ENCODE measurements around the gene SLC25A22. TPM values are rescaled to one million over a fixed set of nuclear protein-coding genes. Genes with fewer than 3 reads are reported as not detected.

SLC25A22 gene
- 24.7 TPM for total RNA-seq

DNA sequence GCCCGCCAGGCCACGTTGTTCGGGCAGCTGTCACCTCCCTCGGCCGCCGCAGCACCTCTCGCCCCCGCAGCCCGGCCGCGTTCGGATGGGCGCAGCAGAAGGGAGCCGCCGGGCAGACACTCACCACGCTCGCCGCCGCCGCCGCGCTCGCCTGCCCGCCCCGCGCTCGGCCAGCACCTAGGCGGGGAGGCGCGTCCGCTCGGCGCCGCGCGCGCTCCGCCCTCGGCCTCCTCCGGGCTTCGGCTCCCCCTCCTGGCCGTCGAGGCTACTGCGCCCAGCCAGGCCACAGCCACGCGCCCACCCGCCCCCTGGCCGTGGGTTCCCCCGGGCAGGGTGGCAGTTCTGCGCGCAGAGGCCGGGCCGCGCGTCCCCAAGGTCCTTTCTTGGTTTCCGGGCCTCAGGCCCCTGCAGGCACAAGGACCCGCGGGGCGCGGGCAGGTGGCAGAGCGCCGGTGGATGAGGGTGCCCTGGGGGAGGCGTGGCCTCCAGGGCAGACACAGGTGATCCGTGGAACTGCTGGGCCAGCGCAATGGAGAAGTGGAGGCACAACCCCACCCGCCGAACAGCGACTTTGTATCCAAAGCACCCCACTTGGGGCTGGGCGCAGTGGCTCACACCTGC, at the start of gene SLC25A22:
Gene SLC25A22 (minus strand): TSS at position 189 of the 621 bp plus-strand sequence. CDS start 3,275 bp downstream, outside the sequence.

DNA sequence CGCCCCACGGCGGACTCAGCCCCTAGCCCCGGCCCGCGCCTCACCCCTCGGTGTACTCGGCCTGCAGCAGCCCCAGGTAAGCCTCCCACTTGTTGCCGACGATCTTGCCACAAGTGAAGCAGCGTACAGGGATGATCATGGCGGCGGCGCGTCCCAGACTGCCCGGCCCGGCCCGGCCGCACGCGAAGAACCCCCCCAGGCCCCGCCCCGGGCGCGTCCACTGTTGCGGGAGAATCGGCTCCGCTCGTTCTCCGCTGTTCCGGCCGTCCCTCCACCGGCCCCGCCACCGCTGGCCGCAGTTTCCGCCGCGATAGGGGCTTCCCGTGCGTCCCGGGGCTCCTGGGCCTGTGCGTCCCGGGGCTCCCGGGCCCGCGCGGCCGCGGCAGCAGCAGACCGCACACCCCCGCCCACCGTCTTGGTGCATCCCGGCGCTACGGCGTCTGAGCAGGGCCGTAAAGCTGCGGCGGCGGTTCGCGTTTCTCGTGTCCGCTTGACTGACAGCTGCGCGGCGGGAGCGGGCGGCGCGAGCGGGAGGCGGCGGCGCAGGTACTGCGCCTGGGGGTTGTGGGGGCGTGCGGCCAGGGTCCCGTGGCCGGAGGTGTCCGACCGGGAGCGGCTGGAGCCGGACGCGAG, 44.4 kb upstream of the SLC25A22 start, which contains the start of the genes POLR2L and TSPAN4:
Gene POLR2L (minus strand): TSS at position 160 of the 633 bp plus-strand sequence. CDS start 21 bp downstream, at position 139.
Gene TSPAN4 (plus strand): TSS at position 483 of the 633 bp plus-strand sequence. CDS start 7,453 bp downstream, outside the sequence.

DNA sequence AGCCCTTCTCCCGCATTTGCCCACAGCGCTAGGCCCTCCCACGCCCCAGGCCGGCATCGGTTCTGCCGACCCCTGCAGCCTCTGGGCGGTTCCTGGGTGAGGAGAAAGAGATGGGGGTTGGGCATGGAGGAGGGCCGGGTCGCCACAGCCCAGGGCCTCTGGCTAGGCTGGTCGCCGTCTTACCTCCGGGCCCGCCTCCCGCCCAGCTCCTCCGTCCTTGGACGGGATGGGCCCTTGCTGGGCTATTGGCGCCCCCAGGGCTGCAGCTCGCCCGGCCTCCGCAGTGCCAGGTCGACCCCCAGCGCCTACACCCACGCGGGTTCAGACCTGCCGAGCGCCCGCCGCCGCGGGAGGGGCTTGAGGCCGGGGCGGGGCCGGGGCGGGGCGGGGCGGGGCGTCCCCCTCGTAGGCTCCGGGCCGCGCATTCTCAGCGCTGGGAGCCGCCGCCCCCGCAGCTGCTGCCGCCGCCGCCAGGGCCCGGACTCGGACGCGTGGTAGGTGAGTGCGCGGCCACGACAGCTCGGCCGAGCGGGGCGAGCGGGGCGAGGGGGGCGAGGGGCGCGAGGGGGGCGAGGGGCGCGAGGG, 34.5 kb upstream of the SLC25A22 start, which contains the start of gene CD151:
Gene CD151 (plus strand): TSS at position 424 of the 585 bp plus-strand sequence. CDS start 3,118 bp downstream, outside the sequence.

DNA sequence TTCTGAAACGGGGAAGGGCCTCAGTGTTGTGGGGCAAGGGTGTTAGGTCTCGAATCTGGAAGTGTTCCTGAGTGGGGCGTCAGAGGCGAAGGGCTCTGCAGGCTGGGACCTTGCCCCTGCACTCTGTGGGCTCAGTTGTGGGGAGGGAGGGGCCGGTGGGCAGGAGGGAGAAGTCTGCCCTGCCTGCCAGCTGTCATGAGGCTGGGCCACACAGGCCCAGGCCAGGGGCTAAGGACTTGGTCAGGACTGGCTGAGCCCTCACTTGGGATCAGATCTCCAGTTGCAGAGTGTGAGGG, 29.8 kb upstream of the SLC25A22 start, which contains the start of gene CRACR2B:
Gene CRACR2B (plus strand): TSS at position 23 of the 296 bp plus-strand sequence. CDS start 689 bp downstream, outside the sequence.

DNA sequence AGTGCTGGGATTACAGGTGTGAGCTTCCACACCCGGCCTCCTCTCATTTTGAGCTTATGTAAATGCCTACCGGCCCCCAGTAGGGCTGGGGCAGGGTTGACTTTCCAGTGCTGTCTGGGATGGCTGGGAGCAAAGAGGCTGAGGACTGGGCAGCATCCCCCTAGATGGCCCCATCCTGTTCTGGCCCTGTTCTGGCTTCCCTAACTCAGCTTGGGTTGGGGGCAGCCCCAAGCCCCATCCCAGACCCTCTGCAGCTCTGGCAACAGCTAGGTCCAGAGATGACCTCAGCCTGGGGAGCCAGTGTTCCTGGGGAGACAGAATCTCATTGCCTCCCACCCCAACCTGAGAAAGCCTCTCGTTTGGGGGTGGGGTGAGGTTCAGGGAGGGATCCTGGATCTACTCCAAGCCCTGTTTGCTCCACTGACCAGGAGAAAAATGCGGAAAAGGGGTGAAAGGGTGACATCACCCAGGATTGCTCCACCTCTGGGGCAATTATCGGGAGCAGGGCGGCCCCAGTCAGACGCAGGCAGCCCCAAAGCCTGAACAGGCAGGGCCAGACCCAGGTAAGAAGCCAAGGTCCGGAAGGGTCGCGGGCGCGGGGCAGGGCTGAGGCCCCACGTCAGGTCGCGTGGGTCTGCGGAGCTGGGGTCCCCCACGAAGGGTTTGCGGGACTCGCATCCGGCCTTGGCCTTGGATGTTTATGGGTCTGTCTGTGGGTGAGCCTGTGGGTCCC, 20.5 kb upstream of the SLC25A22 start, which contains the start of gene PNPLA2:
Gene PNPLA2 (plus strand): TSS at position 519 of the 733 bp plus-strand sequence. CDS start 805 bp downstream, outside the sequence.

DNA sequence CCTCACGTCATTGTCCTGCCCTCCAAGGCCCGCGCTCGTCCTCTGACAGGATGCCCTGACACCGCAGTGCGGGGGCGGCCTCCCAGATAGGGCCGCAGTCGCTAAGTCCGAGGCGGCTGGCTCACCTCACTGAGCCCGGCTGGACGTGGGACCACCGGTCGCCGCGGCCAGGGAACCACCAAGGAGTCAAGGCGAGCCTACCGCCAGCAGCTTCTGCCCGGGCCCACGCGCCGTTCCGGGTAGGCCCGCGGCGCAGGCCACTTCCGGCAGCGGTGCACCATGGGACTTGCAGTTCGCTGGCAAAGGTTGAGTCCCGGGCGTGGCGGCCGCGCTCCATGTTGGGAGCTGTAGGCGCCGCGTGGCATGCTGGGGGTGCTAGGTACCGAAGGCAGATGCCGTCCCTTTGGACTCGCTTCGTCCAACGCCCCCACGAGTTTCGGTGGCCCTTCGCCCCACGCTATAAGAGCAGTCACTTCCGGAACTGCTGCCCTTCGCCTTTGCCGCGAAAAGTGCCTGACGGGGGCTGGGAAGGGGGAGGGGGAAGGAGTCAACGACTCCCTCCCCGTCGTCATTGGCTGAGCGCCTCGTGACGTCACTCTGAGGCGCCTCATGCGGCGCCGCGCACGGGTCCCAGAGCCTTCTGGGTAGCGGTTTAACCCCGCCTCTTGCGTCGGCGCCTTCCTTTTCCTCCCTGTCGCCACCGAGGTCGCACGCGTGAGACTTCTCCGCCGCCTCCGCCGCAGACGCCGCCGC, 11.4 kb upstream of the SLC25A22 start, which contains the start of gene RPLP2:
Gene RPLP2 (plus strand): TSS at position 681 of the 753 bp plus-strand sequence. CDS start 268 bp downstream, outside the sequence.

DNA sequence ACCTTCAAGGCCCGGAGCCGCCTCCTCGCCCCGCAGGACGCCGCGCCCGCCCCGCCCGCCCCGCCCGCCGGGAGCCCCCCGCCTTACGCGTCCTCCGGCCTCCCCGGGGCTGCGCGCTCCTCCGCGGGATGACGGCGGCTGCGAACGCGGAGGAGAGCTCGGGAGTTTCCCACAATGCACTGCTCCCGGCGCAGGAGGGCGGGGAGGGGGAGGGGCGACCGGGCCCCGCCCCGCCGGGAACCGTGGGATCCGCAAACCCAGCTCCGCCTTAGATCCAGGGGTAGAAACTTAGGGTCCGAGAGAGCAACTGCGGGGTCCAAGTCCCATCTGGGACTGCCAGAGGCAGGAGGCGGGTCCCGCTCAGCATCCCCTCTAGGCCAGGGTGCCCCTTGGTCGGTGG, 8.1 kb downstream of the SLC25A22 start, which contains the start of gene CEND1:
Gene CEND1 (minus strand): TSS at position 148 of the 400 bp plus-strand sequence. CDS start 1,514 bp downstream, outside the sequence.

DNA sequence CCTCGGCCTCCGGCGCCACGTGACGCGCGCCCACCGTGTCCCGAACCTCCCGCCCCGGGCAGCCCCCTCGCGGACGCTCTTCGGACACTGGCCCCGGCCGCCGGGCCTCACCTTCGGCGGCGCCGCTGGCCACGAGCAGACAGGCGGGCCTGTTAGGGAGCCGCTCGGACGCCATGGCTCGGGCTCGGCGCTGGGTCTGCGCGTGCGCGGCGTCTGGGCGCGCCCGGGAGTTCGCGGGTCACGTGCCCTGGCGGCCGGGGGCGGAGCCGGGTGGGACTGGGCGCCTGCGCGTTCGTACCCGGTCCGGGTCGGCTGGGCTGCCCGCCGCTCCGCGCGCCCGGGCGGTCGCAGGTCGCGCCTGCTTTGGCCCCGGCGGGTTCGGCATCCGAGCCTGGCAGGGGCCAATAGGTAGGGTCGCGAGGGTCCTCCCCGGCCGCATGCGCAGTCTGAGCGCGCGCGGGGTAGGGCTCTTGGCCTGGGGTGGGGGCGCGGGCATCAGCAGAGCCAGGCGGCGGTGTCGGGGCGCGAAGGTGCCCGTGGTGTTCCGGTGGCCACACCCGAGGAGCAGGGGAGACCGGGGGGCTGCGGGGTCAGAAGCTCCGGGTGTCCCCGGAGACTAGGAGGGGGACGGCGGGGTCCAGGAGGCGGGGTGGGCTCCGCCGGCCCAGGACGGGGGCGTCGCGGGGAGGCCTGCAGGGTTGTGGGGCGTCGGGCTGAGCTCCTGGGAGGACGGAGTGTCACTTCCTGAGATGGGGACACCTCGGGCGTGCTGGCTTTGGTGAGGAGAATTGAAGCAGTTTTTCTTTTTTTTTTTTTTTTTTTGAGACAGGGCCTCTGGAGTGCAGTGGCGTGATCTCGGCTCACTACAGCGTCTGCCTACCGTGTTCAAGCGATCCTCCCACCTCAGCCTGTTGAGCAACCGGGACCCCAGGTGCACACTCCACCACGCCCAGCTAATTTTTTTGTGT, 20.5 kb downstream of the SLC25A22 start, which contains the start of gene GATD1:
Gene GATD1 (minus strand): TSS at position 200 of the 968 bp plus-strand sequence. CDS start 25 bp downstream, at position 175.

DNA sequence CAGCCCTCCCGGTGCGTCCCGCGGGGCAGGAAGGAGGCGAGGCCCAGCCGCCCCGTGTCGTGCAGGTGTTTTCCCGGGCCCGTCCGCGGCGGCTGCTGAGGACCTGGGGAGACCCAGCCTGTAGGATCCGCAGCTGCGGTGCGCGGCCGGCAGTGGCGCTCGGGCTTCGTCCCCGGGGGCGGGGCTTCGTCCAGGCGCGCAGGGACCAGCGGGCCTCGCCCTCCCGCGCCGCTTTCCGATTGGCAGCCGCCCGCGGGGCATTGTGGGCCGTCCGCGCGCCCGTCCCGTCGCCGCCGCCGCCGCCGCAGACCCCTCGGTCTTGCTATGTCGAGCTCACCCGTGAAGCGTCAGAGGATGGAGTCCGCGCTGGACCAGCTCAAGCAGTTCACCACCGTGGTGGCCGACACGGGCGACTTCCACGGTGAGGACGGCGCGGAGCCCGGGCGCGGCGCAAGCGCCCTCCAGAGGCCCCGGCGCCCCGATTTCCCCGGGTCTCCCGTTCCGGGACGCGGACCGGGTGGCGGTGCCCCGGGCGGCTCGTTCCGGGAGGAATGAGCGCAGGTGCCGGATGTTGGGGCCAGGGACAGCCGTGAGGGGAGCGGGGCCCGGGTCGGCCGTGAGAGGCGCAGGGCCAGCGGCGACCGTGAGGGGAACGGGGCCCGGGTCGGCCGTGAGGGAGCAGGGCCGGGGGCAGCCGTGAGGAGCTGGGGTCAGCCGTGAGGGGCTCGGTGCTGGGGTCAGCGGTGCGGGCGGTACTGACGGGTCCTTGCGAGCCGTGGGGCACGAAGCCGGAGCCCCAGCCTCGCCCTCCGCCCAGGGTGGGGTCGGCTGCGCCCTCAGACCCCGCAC, 50.7 kb downstream of the SLC25A22 start, which contains the start of gene TALDO1:
Gene TALDO1 (plus strand): TSS at position 307 of the 849 bp plus-strand sequence. CDS start 18 bp downstream, at position 325.

Small RNA genes within 50 kb of the gene (small RNA-seq; reads per million reads assigned to genes)
- not detected for gene SNORA52

Other genes starting within 250 kb of the SLC25A22 start
- gene LMNTD2, start 237.5 kb downstream of the SLC25A22 start, total RNA-seq, result 0.23 TPM
- 12.2 TPM for gene RASSF7, start 237.3 kb downstream of the SLC25A22 start, total RNA-seq
- 24.0 TPM for gene PHRF1, start 221.8 kb downstream of the SLC25A22 start, total RNA-seq
- gene IRF7, start 182.3 kb downstream of the SLC25A22 start, total RNA-seq, result 3.9 TPM
- gene CDHR5, start 173.3 kb downstream of the SLC25A22 start, total RNA-seq, result 0.23 TPM
- gene SCT, start 171.1 kb downstream of the SLC25A22 start, total RNA-seq, result not detected
- not detected for gene DRD4, start 161.0 kb downstream of the SLC25A22 start, total RNA-seq
- 76.6 TPM for gene DEAF1, start 103.1 kb downstream of the SLC25A22 start, total RNA-seq
- 12.0 TPM for gene TMEM80, start 102.5 kb downstream of the SLC25A22 start, total RNA-seq
- 4.2 TPM for gene EPS8L2, start 92.0 kb downstream of the SLC25A22 start, total RNA-seq
- 76.1 TPM for gene TALDO1, start 50.8 kb downstream of the SLC25A22 start, total RNA-seq
- gene GATD1, start 20.8 kb downstream of the SLC25A22 start, total RNA-seq, result 40.8 TPM
- 19.4 TPM for gene CEND1, start 8.2 kb downstream of the SLC25A22 start, total RNA-seq
- gene PIDD1, start 7.0 kb upstream of the SLC25A22 start, total RNA-seq, result 5.5 TPM
- 265 TPM for gene RPLP2, start 11.7 kb upstream of the SLC25A22 start, total RNA-seq
- 6.5 TPM for gene PNPLA2, start 20.6 kb upstream of the SLC25A22 start, total RNA-seq
- 2.8 TPM for gene CRACR2B, start 29.6 kb upstream of the SLC25A22 start, total RNA-seq
- gene CD151, start 34.7 kb upstream of the SLC25A22 start, total RNA-seq, result 37.6 TPM
- gene POLR2L, start 44.2 kb upstream of the SLC25A22 start, total RNA-seq, result 45.2 TPM
- 28.6 TPM for gene TSPAN4, start 44.6 kb upstream of the SLC25A22 start, total RNA-seq
- 37.4 TPM for gene CHID1, start 112.5 kb upstream of the SLC25A22 start, total RNA-seq
- gene AP2A2, start 127.6 kb upstream of the SLC25A22 start, total RNA-seq, result 67.4 TPM
- not detected for gene MUC6, start 238.4 kb upstream of the SLC25A22 start, total RNA-seq